NB4 (cell line): ENCODE data around the gene RAE1.
A peak's percentile ranks its signal among the peaks of the same experiment; 100 is the strongest.

Experiments
- DNase-seq: peaks from one replicate; pipeline ENCODE4 v3.0.0; 2010; ENCODE audit warnings: low read depth
- H3K4me3 ChIP-seq: one replicate; pipeline ENCODE4 v1.5.1; 2011; ENCODE audit warnings: mild to moderate bottlenecking, low read depth, low read length, moderate library complexity
- MYC ChIP-seq: IDR thresholded peaks from 2 replicates; pipeline ENCODE4 v1.6.1; 2011; ENCODE audit warnings: low read depth, low read length
- POLR2A ChIP-seq: IDR thresholded peaks from 2 replicates; pipeline ENCODE4 v1.6.1; 2011; ENCODE audit warnings: mild to moderate bottlenecking; ENCODE audit not compliant: insufficient read length; ENCODE audit errors: extremely low read depth
- TF ChIP-seq, protein P1 (sequence below): IDR thresholded peaks from one replicate; pipeline ENCODE4 v1.5.1; 2012; ENCODE audit warnings: low read depth, low read length
- TF ChIP-seq, protein P2 (sequence below): IDR thresholded peaks from 2 replicates; pipeline ENCODE4 v1.6.1; 2011; ENCODE audit warnings: low read depth, low read length

RAE1 gene

DNA sequence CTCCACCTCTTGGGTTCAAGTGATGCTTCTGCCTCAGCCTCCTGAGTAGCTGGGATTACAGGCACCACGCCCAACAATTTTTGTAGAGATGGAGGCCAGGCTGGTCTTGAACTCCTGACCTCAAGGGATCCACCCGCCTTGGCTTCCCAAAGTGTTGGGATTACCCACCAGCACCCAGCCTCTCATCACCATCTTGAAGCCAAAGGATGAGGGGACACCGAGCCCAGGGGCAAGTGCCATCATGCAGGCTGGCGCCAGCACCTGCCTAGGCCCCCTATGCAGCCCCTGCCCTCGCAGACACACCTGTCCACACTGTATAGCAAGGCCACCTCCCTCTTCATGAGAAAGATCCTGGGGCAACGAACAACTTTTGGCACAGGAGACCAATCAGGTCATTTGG, 34.9 kb downstream of the RAE1 start:
- DNase-seq = no peak
- TF ChIP-seq MYC (no peak), POLR2A (no peak)
- TF ChIP-seq, protein P1, sequence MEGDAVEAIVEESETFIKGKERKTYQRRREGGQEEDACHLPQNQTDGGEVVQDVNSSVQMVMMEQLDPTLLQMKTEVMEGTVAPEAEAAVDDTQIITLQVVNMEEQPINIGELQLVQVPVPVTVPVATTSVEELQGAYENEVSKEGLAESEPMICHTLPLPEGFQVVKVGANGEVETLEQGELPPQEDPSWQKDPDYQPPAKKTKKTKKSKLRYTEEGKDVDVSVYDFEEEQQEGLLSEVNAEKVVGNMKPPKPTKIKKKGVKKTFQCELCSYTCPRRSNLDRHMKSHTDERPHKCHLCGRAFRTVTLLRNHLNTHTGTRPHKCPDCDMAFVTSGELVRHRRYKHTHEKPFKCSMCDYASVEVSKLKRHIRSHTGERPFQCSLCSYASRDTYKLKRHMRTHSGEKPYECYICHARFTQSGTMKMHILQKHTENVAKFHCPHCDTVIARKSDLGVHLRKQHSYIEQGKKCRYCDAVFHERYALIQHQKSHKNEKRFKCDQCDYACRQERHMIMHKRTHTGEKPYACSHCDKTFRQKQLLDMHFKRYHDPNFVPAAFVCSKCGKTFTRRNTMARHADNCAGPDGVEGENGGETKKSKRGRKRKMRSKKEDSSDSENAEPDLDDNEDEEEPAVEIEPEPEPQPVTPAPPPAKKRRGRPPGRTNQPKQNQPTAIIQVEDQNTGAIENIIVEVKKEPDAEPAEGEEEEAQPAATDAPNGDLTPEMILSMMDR = no peak
- TF ChIP-seq, protein P2, sequence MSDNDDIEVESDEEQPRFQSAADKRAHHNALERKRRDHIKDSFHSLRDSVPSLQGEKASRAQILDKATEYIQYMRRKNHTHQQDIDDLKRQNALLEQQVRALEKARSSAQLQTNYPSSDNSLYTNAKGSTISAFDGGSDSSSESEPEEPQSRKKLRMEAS = no peak
- H3K4me3 ChIP-seq = no peak overlapping the region

DNA sequence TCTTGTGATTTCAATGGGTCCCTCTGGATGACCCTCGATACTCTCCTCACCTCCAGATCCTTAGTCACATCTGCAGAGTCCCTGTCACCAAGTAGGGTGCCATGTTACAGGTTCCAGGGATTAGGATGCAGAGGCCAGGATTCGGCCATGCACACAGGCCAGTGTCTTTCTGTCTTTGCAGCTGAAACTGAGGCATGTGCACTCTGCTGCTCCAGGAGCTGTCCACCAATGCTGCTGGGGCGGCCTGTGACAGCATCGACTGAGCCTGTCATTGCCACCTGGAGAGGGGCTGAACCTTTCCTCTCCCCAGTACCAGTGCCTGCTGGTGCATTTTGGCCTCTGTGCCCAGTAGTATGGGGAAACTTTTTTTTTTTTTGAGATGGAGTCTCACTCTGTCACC, 35.7 kb downstream of the RAE1 start:
- TF ChIP-seq, protein P1 = no peak
- TF ChIP-seq POLR2A (no peak), MYC (no peak)
- TF ChIP-seq, protein P2 = no peak

DNA sequence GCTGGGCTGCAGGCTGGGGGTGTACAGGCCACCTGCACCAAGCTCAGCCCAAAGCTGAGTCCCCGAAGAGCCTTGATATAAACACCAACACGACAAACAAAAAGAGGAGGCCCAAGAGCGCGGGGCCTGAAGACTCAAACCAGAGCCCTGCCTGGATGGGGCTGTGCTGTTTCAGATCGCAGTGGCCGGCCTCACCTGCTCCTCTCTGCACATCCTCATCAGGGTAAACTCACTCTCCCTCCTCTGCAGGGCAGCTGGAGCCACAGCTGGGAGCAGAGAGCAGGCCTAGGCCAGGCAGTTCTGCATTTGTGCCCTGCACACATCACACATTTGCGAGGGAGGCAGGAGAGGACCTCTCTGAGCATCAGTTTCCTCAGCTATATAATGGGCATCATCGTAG, 36.4 kb downstream of the RAE1 start:
- no peak for DNase-seq
- no peak for TF ChIP-seq MYC
- TF ChIP-seq, protein P1 = no peak
- no peak for TF ChIP-seq POLR2A
- TF ChIP-seq, protein P2 = no peak
- H3K4me3 ChIP-seq = no peak overlapping the region

More for the DNA sequence above, 35.7 kb downstream of the RAE1 start:
- DNase-seq = no peak
- H3K4me3 ChIP-seq = no peak overlapping the region

DNA sequence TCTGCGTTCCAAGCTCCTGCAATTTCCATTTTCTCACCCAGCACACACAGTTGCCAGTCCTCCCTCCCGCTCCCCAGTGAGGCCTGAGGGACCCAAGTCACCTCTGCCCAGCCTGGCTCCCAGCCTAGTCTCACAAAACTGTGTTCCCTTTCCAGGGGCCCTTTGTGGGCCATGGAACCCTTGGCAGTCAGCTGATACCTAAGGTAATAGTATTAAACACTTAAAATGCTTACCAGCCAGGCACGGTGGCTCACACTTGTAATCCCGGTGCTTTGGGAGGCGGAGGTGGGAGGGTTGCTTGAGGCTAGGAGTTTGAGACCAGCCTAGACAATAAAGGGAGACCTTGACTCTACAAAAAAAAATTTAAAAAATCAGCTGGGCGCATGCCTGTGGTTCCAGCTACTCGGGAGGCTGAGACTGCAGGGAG, 36.9 kb downstream of the RAE1 start:
- H3K4me3 ChIP-seq = no peak overlapping the region
- DNase-seq = no peak
- TF ChIP-seq, protein P1 = no peak
- TF ChIP-seq MYC (no peak), POLR2A (no peak)
- TF ChIP-seq, protein P2 = no peak

DNA sequence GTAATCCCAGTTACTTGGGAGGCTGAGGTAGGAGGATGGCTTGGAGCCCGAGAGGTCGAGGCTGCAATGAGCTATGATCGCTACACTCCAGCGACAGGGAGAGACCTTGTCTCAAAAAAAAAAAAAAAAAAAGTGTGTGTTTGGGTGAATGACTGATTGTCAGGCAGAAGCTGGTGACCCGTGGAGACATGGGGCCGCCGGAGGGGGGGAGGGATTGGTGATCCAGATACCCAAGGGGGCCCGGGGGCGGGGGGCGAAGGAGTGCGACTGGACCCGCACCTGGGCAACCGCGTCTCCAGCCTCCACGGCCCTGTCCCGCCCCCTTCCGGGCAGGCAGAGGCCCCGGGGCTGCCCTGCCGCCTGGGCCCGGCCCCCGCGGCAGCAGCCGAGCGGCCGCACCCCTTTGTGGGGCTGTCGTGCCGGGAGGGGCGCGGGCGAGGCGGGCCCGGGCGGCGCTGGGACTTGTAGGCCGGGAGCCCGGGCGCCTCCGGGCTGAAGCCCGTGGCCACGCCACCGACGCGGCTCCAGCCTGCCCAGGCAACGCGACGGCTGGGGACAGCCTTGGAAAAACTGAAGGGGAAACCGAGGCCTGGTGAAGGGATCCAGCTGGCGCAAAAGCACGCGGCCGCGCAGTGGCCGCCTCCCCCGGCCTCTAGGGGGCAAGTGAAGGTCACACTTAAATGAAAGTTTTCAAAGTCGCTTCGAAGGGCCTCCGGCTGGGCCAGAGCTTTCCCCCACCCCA, 38.1 kb downstream of the RAE1 start:
- peak overlapping the region; percentile 21 for H3K4me3 ChIP-seq
- TF ChIP-seq, protein P2 = peak; percentile 63
- TF ChIP-seq POLR2A = peak; percentile 67
- TF ChIP-seq MYC = peak; percentile 61
- TF ChIP-seq, protein P1 = peak; percentile 49
- DNase-seq = peak; percentile 93
